Urinary bladder (tissue), 4 donors: ENCODE results near the gene ERBB2. TPM values are rescaled to one million over a fixed set of nuclear protein-coding genes. Genes with fewer than 3 reads are reported as not detected.
"Not testable (repeated sequence)": the region's sequence is repeated elsewhere in the genome, so short reads cannot be mapped to it uniquely, and the experiment has no call there.

ENCODE experiments used
- DNase-seq: peaks from one replicate; pipeline ENCODE4 v3.0.0-alpha.2; 2015; ENCODE audit errors: extremely low spot score
- H3K27ac ChIP-seq: one replicate; pipeline ENCODE4 v1.5.1; 2013; ENCODE audit warnings: low read depth, mild to moderate bottlenecking, moderate library complexity
- H3K36me3 ChIP-seq: one replicate; pipeline ENCODE4 v1.6.1; 2013; ENCODE audit warnings: mild to moderate bottlenecking, moderate library complexity; ENCODE audit not compliant: insufficient read depth
- H3K4me1 ChIP-seq: one replicate; pipeline ENCODE4 v1.6.1; 2013; ENCODE audit warnings: mild to moderate bottlenecking, moderate library complexity; ENCODE audit not compliant: insufficient read depth
- H3K4me3 ChIP-seq: one replicate; pipeline ENCODE4 v1.5.1; 2013; ENCODE audit warnings: low read depth, low read length
- WGBS: extraction: QIAGEN DNeasy Blood & Tissue Kit; methylation state at CpG from one replicate; pipeline ENCODE4 v1.1.7; 2013; 5-methylcytosine and 5-hydroxymethylcytosine counted together
- polyA plus RNA-seq: library from polyadenylated mRNA; stranded (reverse); fragments of 200-250 nt; gene quantifications from one replicate; pipeline ENCODE4 v1.2.3, GENCODE V29; 2013
- total RNA-seq: library from RNA; depleted of rRNA; stranded (reverse); fragments of >200 nt; gene quantifications from one replicate; pipeline ENCODE4 v1.2.3, GENCODE V29; 2014
- donor health status: healthy with polysubstance abuse.
- donor health status: healthy.

The ERBB2 gene
- total and polyA plus RNA-seq, 2 donors, result 38.3 to 60.5 TPM

- peak overlapping the region; percentile 88 for H3K4me3 ChIP-seq
- H3K27ac ChIP-seq, H3K36me3 ChIP-seq, H3K4me1 ChIP-seq, DNase-seq: not testable (repeated sequence)
- WGBS, result 48% methylated on average over 11 of the region's 11 CpGs
Measured at GRCh38 chr17:39699157-39699817, 577 bp upstream of the ERBB2 start.

GRCh38 chr17:39700148-39700987, 504 bp downstream of the ERBB2 start:
- Histone ChIP-seq H3K36me3 (no peaks in the 10 kb centered on the region), H3K4me1 (peaks cover 3% of the 10 kb centered on the region), H3K27ac (peak overlapping the region; percentile 95), H3K4me3 (peak overlapping the region; percentile 88)
- DNase-seq, result no peak
- WGBS, result under 1% methylated on average over 57 of the region's 57 CpGs

DNA sequence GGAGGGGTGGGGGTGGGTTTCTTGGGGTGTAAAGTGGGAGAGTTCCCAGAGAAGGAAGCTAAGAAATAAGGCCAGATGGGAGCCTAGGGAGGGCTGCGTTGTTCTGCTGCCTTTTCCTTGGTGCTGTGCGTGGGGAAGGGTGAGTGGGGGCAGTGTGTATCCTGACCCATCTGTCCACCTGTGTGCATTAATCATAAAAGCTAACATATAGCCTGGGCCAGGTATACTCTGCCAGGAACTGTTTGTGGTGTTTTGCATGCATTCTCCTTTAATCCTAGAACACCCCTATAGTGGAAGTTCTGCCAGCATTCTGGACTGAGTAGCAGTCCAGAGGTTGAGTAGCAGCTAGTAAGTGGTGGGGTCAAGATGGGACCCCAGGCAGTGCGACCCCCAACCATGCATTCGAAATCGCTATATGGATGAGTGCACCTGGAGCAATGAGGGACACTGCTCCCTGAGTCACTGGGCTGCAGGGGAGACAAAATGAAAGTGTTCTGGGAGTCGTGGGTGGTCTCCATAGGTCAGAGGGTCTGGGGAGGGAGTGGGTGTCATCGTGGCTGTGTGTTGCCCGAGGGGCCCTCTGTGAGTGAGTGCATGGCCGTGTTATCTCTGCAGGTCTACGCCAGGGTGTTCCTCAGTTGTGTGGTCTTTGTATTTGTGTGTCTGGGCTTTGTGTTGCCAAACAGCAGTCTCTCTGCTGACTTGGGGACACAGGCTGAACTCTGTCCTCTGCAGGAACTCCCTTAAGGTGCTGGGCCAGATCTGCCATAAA, 1.3 kb downstream of the ERBB2 start:
- no peak for DNase-seq
- peak overlapping the region; percentile 88 for H3K4me3 ChIP-seq
- peaks cover 3% of the 10 kb centered on the region for H3K4me1 ChIP-seq
- no peaks in the 10 kb centered on the region for H3K36me3 ChIP-seq
- 30% methylated on average over 10 of the region's 10 CpGs for WGBS
- H3K27ac ChIP-seq, result peak overlapping the region; percentile 95

DNA sequence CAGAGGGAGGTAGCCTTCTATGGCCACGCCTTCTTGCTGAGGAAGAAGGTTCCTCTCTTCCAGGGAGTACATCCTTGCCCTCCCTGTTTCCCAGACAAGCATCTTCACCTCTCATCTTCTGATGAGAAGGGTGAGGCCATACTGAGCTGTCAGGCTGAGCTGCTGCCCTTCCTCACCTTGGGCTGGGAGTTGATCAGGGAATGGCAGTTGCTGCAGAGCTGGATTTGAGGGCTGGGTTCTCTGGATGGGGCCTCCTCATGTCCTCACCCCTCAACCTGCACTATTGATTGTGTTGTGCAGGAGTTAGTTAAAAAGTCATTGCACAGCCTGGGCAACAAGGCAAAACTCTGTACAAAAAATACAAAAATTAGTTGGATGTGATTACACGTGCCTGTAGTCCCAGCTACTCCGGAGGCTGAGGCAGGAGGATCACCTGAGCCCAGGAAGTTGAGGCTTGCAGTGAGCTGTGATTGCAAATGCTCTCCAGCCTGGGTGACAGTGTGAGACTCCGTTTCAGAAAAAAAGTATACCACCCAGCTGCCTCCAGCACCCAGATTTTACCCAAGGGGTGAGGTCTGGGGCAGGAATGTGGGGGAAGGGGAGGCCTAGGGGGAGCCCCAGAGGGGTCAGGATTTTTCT, 2.0 kb downstream of the ERBB2 start:
- Histone ChIP-seq H3K36me3 (no peaks in the 10 kb centered on the region), H3K4me3 (no peak overlapping the region), H3K27ac (no peak overlapping the region), H3K4me1 (peaks cover 3% of the 10 kb centered on the region)
- no peak for DNase-seq
- 75% methylated on average over 4 of the region's 4 CpGs for WGBS

- no peak for DNase-seq
- H3K36me3 ChIP-seq, result no peaks in the 10 kb centered on the region
- WGBS, result 48% methylated on average over 12 of the region's 12 CpGs
- H3K4me1 ChIP-seq, result peaks cover 3% of the 10 kb centered on the region
- H3K27ac ChIP-seq, result peak overlapping the region; percentile 73
- H3K4me3 ChIP-seq, result no peak overlapping the region
Measured at GRCh38 chr17:39702901-39703893, 3.3 kb downstream of the ERBB2 start.

DNA sequence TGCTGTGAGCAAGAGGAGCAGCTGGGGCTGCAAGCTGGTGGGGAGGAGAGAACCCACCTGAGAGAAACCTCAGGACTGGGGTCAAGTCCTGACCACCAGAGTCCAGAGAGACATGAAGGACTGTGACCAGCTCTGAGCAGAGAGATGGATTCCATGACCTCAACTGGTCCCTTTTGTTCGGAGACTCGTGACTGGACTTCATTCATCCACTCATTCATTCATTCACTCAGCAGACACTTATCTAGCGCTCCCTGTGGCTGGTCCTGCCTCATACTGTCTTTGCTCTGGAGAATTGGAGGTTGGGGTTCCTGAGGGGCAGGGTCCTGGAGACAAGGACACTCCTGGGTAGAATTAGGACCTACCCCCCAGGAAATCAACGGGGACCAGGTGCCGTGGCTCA, 4.0 kb downstream of the ERBB2 start:
- no peak overlapping the region for H3K4me3 ChIP-seq
- peak overlapping the region; percentile 45 for H3K27ac ChIP-seq
- H3K36me3 ChIP-seq, result peaks cover 2% of the 10 kb centered on the region
- peaks cover 3% of the 10 kb centered on the region for H3K4me1 ChIP-seq
- 89% methylated on average over 5 of the region's 5 CpGs for WGBS
- no peak for DNase-seq

DNA sequence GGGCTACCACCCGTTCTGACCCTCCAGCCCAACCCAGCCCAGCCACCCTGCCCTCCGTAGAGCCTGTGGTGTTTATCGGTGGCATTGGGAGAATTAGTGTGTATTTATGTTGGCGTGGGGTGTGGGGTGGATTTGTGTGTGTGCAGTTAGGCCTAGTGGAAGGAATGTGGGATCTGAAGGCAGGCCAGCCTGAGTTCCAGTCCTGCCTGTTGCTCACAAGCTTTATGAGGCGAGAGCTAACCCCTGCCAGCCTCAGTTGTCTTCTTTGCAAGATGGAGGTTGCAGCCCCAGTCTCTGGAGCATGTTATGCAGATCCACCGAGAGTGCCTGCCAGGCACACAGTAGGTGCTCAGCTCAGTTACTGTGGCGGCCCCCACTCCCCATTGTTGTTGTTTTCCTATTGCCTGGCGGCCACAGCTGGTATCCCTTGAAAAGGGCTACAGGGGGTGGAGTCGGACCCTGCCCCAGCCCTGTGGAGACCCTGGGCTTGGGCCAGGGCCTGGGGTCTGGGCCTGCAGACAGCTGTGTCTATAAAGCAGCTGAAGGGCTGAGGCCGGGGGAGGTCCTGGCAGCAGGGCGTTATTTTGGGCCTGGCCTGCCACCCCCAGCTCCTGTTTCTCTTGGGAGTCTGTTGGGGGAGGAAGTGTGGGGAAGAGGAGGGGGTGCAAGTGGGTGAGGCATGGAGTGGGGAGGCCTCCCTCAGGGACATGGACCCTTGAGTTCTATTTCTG, 5.1 kb downstream of the ERBB2 start:
- WGBS, result 44% methylated on average over 11 of the region's 11 CpGs
- Histone ChIP-seq H3K36me3 (peaks cover 2% of the 10 kb centered on the region), H3K4me3 (no peak overlapping the region), H3K4me1 (peaks cover 3% of the 10 kb centered on the region), H3K27ac (peak overlapping the region; percentile 40)
- DNase-seq, result no peak

DNA sequence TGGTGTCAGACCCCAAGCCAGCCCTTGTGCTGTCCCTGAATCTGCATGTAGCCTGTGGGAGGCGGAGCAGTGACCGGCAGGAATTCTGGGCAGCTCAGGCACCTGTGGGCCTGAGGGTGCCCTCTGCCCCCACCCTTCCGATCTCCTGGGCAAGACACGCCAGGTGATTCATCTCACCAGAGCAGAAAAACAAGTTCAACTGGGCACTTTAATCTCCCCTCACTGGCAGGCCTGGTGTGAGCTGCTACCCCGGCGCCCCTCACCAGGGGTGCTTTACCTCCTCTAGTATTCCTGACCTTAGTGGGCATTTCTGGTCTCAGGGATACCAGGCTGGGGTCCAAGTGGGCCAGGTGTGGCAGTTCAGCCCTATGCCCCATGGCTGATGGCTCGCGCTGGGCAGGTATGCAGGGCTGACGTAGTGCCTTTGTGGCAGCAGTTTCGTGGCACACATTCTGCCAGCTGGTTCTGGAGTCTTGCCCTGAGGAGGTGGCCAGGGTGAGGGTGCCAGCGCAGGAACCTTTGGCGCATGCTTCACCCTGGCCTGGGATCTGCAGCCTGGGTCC, 6.0 kb downstream of the ERBB2 start:
- Histone ChIP-seq H3K4me1 (peaks cover 3% of the 10 kb centered on the region), H3K27ac (peak overlapping the region; percentile 40), H3K4me3 (no peak overlapping the region), H3K36me3 (peaks cover 2% of the 10 kb centered on the region)
- no peak for DNase-seq
- 82% methylated on average over 12 of the region's 12 CpGs for WGBS

DNA sequence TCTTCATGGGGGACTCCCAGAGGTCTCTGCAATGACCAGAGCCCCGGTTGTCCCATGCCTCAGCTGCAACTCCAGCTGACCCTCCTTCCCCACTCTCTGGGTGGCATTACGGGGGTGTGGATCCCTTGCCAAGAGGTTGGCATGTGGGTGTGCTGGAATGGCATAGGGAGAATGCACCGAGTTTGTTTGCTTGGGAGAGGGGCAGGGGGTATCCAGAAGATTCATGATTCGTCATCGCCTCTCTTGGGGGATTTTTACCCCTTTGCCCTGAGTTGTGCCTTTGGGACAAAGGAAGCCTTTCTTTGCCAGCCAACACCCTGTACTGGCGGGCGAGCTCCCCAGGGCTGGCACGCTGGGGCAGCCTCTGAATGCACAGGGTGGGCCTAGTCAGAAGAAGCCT, 6.5 kb downstream of the ERBB2 start:
- Histone ChIP-seq H3K4me1 (peaks cover 3% of the 10 kb centered on the region), H3K4me3 (no peak overlapping the region), H3K27ac (peak overlapping the region; percentile 35), H3K36me3 (peaks cover 2% of the 10 kb centered on the region)
- no peak for DNase-seq
- 77% methylated on average over 8 of the region's 8 CpGs for WGBS

GRCh38 chr17:39706921-39707337, 7.1 kb downstream of the ERBB2 start:
- Histone ChIP-seq H3K27ac (no peak overlapping the region), H3K4me3 (no peak overlapping the region), H3K4me1 (peaks cover 3% of the 10 kb centered on the region), H3K36me3 (peaks cover 2% of the 10 kb centered on the region)
- DNase-seq, result no peak
- WGBS, result 83% methylated on average over 7 of the region's 7 CpGs

DNA sequence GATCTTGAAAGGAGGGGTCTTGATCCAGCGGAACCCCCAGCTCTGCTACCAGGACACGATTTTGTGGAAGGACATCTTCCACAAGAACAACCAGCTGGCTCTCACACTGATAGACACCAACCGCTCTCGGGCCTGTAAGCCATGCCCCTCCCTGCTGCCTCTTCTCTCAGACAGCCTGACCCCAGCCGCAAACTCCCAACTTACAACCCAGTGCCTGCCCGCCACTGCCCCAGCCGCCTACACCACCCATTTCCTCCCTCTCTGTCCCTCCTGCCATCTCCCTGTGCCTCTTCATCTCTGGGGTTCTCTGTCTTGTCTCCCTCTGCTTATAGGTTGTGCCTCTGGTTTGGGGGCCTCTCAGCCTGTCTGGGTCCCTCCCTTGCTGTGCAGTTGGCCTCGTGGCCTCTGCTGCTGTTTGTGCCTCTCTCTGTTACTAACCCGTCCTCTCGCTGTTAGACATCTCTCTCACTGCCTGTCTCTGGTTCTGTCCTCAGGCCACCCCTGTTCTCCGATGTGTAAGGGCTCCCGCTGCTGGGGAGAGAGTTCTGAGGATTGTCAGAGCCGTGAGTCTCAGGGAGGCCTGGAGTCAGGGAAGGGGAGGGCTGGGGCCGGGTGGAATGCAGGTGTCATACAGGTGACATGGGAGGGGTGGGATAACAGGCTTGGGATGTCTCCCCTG, 9.6 kb downstream of the ERBB2 start:
- Histone ChIP-seq H3K4me1 (peaks cover 3% of the 10 kb centered on the region), H3K36me3 (peaks cover 2% of the 10 kb centered on the region), H3K4me3 (no peak overlapping the region), H3K27ac (no peak overlapping the region)
- no peak for DNase-seq
- WGBS, result 87% methylated on average over 14 of the region's 14 CpGs
